Activated naive CD8-positive, alpha-beta T cell treated with anti-CD3 and anti-CD28 coated beads, Interleukin-2, amount 10 ng/mL, durations not matched to agents 7 days and 5 days (primary cell): ENCODE measurements around the gene SAMD15. TPM values are rescaled to one million over a fixed set of nuclear protein-coding genes. Genes with fewer than 3 reads are reported as not detected.
A peak's percentile ranks its signal among the peaks of the same experiment; 100 is the strongest.

Experiments used
- ATAC-seq: fragments of 150-1000 bp; cut with Tn5 transposase; one replicate; pipeline ENCODE4 v1.10.0; 2021; ENCODE audit warnings: low read depth, moderate library complexity
- POLR2A ChIA-PET: fragments of 350-600 bp; sonication (Branson Sonifier 250); formaldehyde crosslinking; loops from one replicate; lab custom pipeline; 2021; ENCODE audit warnings: antibody characterized with exemption; lab: Charles Lee
- DNase-seq: peaks from one replicate; pipeline ENCODE4 v3.0.0; 2021
- H3K27ac Mint-ChIP-seq: one replicate; pipeline ENCODE4 v1.8.0; 2022; ENCODE audit warnings: mild to moderate bottlenecking, mixed read lengths
- H3K27me3 Mint-ChIP-seq: one replicate; pipeline ENCODE4 v1.8.0; 2022; ENCODE audit warnings: mild to moderate bottlenecking, moderate library complexity, mixed read lengths
- H3K36me3 Mint-ChIP-seq: one replicate; pipeline ENCODE4 v1.8.0; 2021; ENCODE audit warnings: mild to moderate bottlenecking, mixed read lengths
- H3K4me1 Mint-ChIP-seq: one replicate; pipeline ENCODE4 v1.8.0; 2021; ENCODE audit warnings: mixed read lengths
- H3K4me3 Mint-ChIP-seq: one replicate; pipeline ENCODE4 v1.8.0; 2022; ENCODE audit warnings: mild to moderate bottlenecking, moderate library complexity, mixed read lengths
- H3K9me3 Mint-ChIP-seq: one replicate; pipeline ENCODE4 v1.8.0; 2021; ENCODE audit warnings: mixed read lengths
- total RNA-seq, 2 experiments: library from RNA; stranded (reverse); gene quantifications; one replicate each; pipeline ENCODE4 v1.2.3, GENCODE V29; 2021

Gene SAMD15
- total RNA-seq, 2 experiments from 2014 or later, result not detected

- H3K27ac Mint-ChIP-seq, result no peak overlapping the region
- H3K4me3 Mint-ChIP-seq, result no peak overlapping the region
- H3K4me1 Mint-ChIP-seq, result peaks cover 5% of the 10 kb centered on the region
- POLR2A ChIA-PET, result no interaction called here
- H3K9me3 Mint-ChIP-seq, result no peaks in the 10 kb centered on the region
- ATAC-seq, result no peak
- no peaks in the 10 kb centered on the region for H3K27me3 Mint-ChIP-seq
- H3K36me3 Mint-ChIP-seq, result peaks cover 12% of the 10 kb centered on the region
- DNase-seq, result no peak
These were observed 23.6 kb upstream of the SAMD15 start for GRCh38 chr14:77353469-77354141.

- no peak for DNase-seq
These were observed 21.4 kb upstream of the SAMD15 start for GRCh38 chr14:77355811-77356210.

DNA sequence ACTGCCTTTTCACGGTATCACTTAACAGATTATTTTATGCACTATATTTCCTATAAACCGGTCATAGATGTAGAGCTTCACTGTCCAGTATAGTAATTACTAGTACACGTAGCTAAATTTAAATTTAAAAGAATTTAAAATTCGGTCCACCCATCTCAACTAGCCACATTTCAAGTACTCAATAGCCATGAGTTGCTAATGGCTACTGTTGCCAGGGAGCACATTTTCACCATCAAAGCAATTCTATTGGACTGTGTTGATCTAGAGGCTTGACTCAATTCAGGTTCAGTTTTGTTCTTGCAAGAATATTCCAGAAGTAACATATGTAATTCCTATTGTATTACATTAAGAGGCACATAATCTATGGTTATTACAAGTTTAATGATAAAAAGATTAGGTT is 20.3 kb upstream of the SAMD15 start:
- peaks cover 6% of the 10 kb centered on the region for H3K36me3 Mint-ChIP-seq
- POLR2A ChIA-PET, result no interaction called here
- DNase-seq, result no peak
- H3K27me3 Mint-ChIP-seq, result no peaks in the 10 kb centered on the region
- H3K9me3 Mint-ChIP-seq, result no peaks in the 10 kb centered on the region
- peaks cover 13% of the 10 kb centered on the region for H3K4me1 Mint-ChIP-seq
- no peak for ATAC-seq
- H3K27ac Mint-ChIP-seq, result no peak overlapping the region
- no peak overlapping the region for H3K4me3 Mint-ChIP-seq

More at GRCh38 chr14:77355811-77356210, 21.4 kb upstream of the SAMD15 start:
- Mint-ChIP-seq H3K36me3 (peaks cover 4% of the 10 kb centered on the region), H3K27ac (no peak overlapping the region), H3K9me3 (no peaks in the 10 kb centered on the region), H3K4me1 (peaks cover 12% of the 10 kb centered on the region), H3K27me3 (no peaks in the 10 kb centered on the region), H3K4me3 (no peak overlapping the region)
- POLR2A ChIA-PET, result no interaction called here
- ATAC-seq, result no peak

DNA sequence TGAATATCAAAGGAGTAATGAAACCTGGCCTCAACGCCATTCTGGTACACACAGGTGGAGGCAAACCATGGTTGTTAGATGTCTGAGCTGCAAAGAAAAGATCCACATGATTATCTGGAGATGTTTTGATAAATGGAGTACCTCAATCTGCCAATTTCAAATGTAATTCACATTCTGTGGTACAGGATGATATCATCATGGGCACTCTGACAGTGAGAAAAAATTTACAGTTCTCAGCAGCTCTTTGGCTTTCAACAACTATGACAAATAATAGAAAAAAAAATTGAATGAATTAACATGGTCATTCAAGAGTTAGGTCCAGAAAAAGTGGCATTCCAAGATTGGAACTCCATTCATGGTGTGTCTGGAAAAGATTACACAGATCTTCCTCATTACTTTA is 17.6 kb upstream of the SAMD15 start:
- Mint-ChIP-seq H3K9me3 (no peaks in the 10 kb centered on the region), H3K27me3 (no peaks in the 10 kb centered on the region), H3K4me3 (no peak overlapping the region), H3K36me3 (peaks cover 6% of the 10 kb centered on the region), H3K4me1 (peaks cover 8% of the 10 kb centered on the region), H3K27ac (no peak overlapping the region)
- DNase-seq (no peak), ATAC-seq (no peak)
- POLR2A ChIA-PET, result no interaction called here

GRCh38 chr14:77364146-77364545 is 13.0 kb upstream of the SAMD15 start:
- H3K4me3 Mint-ChIP-seq, result no peak overlapping the region
- no peaks in the 10 kb centered on the region for H3K27me3 Mint-ChIP-seq
- no peak overlapping the region for H3K27ac Mint-ChIP-seq
- no peak for DNase-seq
- ATAC-seq, result no peak
- H3K36me3 Mint-ChIP-seq, result peaks cover 8% of the 10 kb centered on the region
- no peaks in the 10 kb centered on the region for H3K9me3 Mint-ChIP-seq
- peaks cover 12% of the 10 kb centered on the region for H3K4me1 Mint-ChIP-seq
- POLR2A ChIA-PET, result no interaction called here

- H3K36me3 Mint-ChIP-seq, result peaks cover 23% of the 10 kb centered on the region
- H3K9me3 Mint-ChIP-seq, result peaks cover 3% of the 10 kb centered on the region
- no peak for DNase-seq
- peak; percentile 77 for ATAC-seq
- H3K27me3 Mint-ChIP-seq, result no peaks in the 10 kb centered on the region
- H3K4me3 Mint-ChIP-seq, result no peak overlapping the region
- POLR2A ChIA-PET, result no interaction called here
- peaks cover 24% of the 10 kb centered on the region for H3K4me1 Mint-ChIP-seq
- peak overlapping the region; percentile 47 for H3K27ac Mint-ChIP-seq
These were observed 7.9 kb upstream of the SAMD15 start for GRCh38 chr14:77369285-77369684.

DNA sequence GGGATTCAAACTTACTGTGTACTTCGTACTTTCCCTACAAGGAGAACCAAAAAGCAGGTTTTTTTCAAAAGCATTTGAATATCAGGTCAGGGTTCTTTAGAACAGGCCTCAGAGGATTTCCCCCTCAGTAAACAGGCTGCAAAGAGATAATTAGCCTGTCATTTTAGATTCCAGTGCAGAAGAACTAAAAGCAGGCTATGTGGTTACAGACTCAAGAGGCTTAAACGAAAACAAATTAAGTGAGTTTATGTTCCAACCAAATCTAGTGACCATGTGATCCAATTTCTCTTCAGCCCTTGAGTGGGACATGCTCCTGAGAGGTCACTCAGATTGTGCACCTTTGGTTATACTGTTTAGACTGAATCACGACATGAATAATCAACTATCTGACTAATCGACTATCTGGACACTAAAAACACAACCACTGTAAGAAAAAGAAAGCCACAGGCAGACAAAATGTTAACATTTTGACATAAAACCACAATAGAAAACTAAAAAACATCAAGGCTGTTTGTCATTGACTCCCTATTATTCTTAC is 4.8 kb upstream of the SAMD15 start:
- POLR2A ChIA-PET, result no interaction called here
- no peaks in the 10 kb centered on the region for H3K27me3 Mint-ChIP-seq
- no peak for ATAC-seq
- H3K27ac Mint-ChIP-seq, result no peak overlapping the region
- peaks cover 29% of the 10 kb centered on the region for H3K36me3 Mint-ChIP-seq
- no peak for DNase-seq
- peaks cover 4% of the 10 kb centered on the region for H3K9me3 Mint-ChIP-seq
- H3K4me1 Mint-ChIP-seq, result peaks cover 37% of the 10 kb centered on the region
- no peak overlapping the region for H3K4me3 Mint-ChIP-seq

DNA sequence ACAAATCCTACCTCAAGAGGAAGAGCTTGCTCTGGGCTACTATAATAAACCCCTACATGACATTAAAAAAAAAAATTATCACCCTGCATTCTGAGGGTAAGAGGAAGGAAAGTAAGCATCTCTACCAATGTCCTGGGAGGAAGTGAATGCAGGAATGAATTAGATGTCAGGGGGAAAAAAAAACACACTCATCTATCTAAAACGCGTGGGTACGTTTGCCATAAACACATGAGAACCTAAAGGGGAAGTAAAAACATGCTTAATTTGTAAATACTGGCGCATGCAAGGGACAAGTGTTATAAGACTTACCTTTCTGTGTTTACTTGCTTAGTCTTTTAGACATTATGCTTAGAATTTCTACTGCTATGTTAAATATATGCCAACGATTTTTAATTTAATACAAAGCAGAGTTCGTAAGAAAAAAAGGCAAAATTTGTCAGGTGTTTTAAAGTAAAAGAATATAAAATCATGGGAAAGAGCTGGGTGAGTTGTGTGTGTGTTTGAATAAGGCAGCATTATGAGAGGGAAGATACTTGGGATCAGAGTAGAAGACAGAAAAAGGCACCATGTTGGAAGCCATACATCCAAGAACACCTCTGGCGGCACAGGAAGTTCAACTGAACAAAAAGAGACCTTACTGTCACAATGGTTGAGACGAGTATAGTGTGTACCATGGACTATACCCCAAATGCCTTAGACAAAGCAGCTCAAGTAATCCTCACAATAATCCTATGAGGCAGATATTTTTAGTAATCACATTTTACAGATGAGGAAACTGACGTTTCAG is 1.8 kb upstream of the SAMD15 start:
- Mint-ChIP-seq H3K4me3 (peak overlapping the region; percentile 93), H3K4me1 (peaks cover 27% of the 10 kb centered on the region), H3K9me3 (peaks cover 4% of the 10 kb centered on the region), H3K27ac (peak overlapping the region; percentile 90), H3K36me3 (peaks cover 21% of the 10 kb centered on the region), H3K27me3 (peaks cover 4% of the 10 kb centered on the region)
- ATAC-seq (no peak), DNase-seq (no peak)
- POLR2A ChIA-PET, result no interaction called here

DNA sequence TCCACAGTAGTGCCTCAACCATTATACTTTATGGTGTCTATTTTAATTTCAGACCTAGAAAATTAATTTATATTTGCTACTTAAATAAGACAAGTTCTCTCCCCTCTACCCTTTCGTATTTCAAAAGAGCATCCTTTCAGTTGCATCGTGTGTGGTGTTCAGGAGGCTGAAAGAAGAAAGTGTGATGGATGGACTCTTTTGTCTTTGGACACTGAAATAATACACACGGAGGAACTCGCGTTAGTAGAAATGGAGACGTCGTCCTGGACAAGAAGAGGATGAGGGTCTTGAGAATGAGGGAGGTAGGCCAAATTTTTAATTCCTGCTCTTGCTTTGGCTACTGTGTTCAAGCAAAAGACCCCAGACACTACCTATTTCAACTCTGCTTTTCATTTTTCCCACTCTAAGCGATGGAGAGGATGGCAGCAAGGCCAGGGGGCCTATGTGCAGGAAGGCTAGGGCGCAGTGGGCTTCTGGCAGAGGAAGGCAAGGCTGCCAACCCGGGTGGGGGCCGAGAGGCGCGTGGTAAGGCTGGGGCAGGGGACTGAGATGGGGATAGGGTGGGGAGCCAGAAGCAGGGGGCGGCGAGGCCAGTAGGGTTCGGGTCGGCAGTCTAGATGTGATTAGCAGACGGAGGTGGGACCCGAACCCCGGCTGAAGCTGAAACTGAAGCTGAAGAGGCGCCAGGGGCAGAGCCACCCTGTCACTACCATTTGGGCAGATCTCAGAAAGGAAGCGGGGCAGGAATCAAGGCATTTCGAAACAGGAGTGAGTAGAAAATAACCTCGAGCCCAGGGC is 1.0 kb upstream of the SAMD15 start:
- H3K4me3 Mint-ChIP-seq, result peak overlapping the region; percentile 93
- no peak for DNase-seq
- peaks cover 4% of the 10 kb centered on the region for H3K9me3 Mint-ChIP-seq
- H3K36me3 Mint-ChIP-seq, result peaks cover 21% of the 10 kb centered on the region
- POLR2A ChIA-PET, result interaction anchor here (1.3 to 1.8 kb wide), 5 partner anchors 8 to 83 kb away, joined by 3 to 23 read pairs (median 6); partner anchors contain the start of genes GSTZ1 and POMT2
- peak overlapping the region; percentile 90 for H3K27ac Mint-ChIP-seq
- peaks cover 27% of the 10 kb centered on the region for H3K4me1 Mint-ChIP-seq
- peaks cover 4% of the 10 kb centered on the region for H3K27me3 Mint-ChIP-seq
- ATAC-seq, result peak; percentile 38

DNA sequence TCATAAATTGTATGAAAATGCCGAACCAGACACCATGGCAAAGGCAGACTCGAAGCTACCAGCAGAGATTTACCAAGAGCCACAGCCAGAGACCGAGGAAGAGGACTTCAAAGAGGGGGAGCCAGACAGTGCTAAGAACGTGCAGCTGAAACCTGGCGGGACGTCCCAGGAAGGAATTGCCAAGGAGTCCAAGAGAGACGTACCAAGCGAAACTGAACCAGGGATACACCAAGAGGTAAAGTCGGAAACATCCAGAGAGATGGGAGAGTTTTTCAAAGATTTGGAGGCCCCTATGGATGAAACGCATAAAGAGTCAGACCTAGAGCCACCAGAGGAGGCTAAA is 294 bp downstream of the SAMD15 start:
- no peak for ATAC-seq
- H3K27me3 Mint-ChIP-seq, result peaks cover 4% of the 10 kb centered on the region
- H3K4me1 Mint-ChIP-seq, result peaks cover 25% of the 10 kb centered on the region
- H3K9me3 Mint-ChIP-seq, result peaks cover 4% of the 10 kb centered on the region
- DNase-seq, result no peak
- no peak overlapping the region for H3K4me3 Mint-ChIP-seq
- POLR2A ChIA-PET, result interaction anchor here (0.9 to 1.8 kb wide), 6 partner anchors 10 to 82 kb away, joined by 3 to 23 read pairs (median 6); partner anchors contain the start of genes AHSA1, GSTZ1, POMT2 and VIPAS39
- H3K36me3 Mint-ChIP-seq, result peaks cover 20% of the 10 kb centered on the region
- no peak overlapping the region for H3K27ac Mint-ChIP-seq

GRCh38 chr14:77378701-77379100 is 1.5 kb downstream of the SAMD15 start:
- H3K27ac Mint-ChIP-seq, result no peak overlapping the region
- peaks cover 13% of the 10 kb centered on the region for H3K36me3 Mint-ChIP-seq
- DNase-seq (no peak), ATAC-seq (no peak)
- H3K4me3 Mint-ChIP-seq, result no peak overlapping the region
- H3K27me3 Mint-ChIP-seq, result peaks cover 4% of the 10 kb centered on the region
- H3K4me1 Mint-ChIP-seq, result peaks cover 16% of the 10 kb centered on the region
- POLR2A ChIA-PET, result interaction anchor here (0.6 kb wide), 1 partner anchor 148 kb away, joined by 3 read pairs; no protein-coding TSS in a partner anchor
- peaks cover 3% of the 10 kb centered on the region for H3K9me3 Mint-ChIP-seq

DNA sequence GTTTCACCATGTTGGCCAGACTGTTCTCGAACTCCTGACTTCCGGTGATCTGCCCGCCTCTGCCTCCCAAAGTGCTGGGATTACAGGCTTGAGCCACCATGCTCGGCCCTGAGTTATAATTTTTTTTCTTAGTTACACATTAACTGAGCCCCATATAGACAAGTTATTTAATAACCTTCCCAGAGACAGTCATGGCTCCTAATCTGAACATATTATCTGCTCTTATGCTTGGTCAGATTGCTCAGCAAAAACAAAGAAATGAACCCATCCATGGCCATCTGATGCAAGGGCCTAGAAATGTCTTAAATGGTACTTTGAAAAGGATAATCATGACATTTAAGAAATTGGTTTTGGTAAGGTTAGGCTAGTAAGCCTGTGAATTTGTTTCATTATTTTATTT is 13.0 kb downstream of the SAMD15 start:
- Mint-ChIP-seq H3K27me3 (no peaks in the 10 kb centered on the region), H3K36me3 (no peaks in the 10 kb centered on the region), H3K27ac (no peak overlapping the region), H3K9me3 (no peaks in the 10 kb centered on the region), H3K4me3 (no peak overlapping the region), H3K4me1 (no peaks in the 10 kb centered on the region)
- DNase-seq, result no peak
- ATAC-seq, result no peak
- POLR2A ChIA-PET, result no interaction called here

DNA sequence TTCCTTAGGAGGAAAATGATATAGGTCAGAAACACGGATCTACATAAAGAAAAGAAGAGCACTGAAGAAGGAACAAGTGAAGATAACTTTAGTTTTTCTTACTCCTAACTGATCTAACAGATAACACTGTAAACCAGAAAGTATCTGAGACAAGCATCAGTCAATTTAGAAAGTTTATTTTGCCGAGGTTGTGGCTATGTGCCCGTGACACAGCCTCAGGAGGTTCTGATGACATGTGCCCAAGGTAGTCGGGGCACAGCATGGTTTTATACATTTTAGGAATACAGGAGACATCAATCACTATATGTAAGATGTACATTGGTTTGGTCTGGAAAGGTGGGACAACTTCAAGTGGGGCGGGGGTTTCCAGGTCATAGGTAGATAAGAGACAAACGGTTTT is 23.0 kb downstream of the SAMD15 start:
- POLR2A ChIA-PET, result no interaction called here
- no peak for ATAC-seq
- Mint-ChIP-seq H3K27ac (no peak overlapping the region), H3K27me3 (no peaks in the 10 kb centered on the region), H3K9me3 (peaks cover 1% of the 10 kb centered on the region), H3K4me1 (no peaks in the 10 kb centered on the region), H3K36me3 (peaks cover 2% of the 10 kb centered on the region), H3K4me3 (no peak overlapping the region)
- DNase-seq, result no peak
